Transverse colon (tissue), 3 donors: ENCODE data around the gene TDRD7.

Experiments used
- CTCF ChIP-seq, 5 experiments: fragments of 200-600 bp in 3 of 5; fragments of 450-650 bp in 2 of 5; sonication (generic) in 3 of 5; IDR thresholded peaks; 1 replicate in 2 of 5; 2 replicates in 3 of 5; pipeline ENCODE4 v1.5.1; 2016 to 2017; ENCODE audit warnings: antibody characterized with exemption in 5 of 5, inconsistent platforms in 3 of 5, mild to moderate bottlenecking in 2 of 5, moderate library complexity in 1 of 5
- EP300 ChIP-seq: sonication (generic); formaldehyde crosslinking; IDR thresholded peaks from one replicate; pipeline ENCODE4 v1.6.1; 2017; ENCODE audit warnings: antibody characterized with exemption, low read depth
- POLR2A ChIP-seq: fragments of 450-650 bp; IDR thresholded peaks from one replicate; pipeline ENCODE4 v1.6.1; 2016; ENCODE audit warnings: antibody characterized with exemption, mild to moderate bottlenecking, moderate library complexity

- TF ChIP-seq EP300 = no peak
- TF ChIP-seq CTCF (IDR thresholded peaks at IDR 0.05) = no peak
- TF ChIP-seq POLR2A = no peak
These were observed 123.2 kb downstream of the TDRD7 start for GRCh38 chr9:97534961-97535594.
